HL-60 (cell line): ENCODE data around the gene IRX4.

ENCODE experiments used
- DNase-seq, 2 experiments: peaks; one replicate each; pipeline ENCODE4 v3.0.0-alpha.2; 2010 to 2020; ENCODE audit warnings: low read depth in 1 of 2, low spot score in 1 of 2
- H3K27ac ChIP-seq: fragments of 250-450 bp; sonication (Bioruptor Pico); replicated peaks from 2 replicates; pipeline ENCODE4 v1.5.1; 2020; ENCODE audit warnings: mild to moderate bottlenecking, moderate library complexity
- H3K27me3 ChIP-seq: fragments of 250-450 bp; sonication (Bioruptor Pico); 2 replicates; pipeline ENCODE4 v1.5.1; 2021; ENCODE audit warnings: mild to moderate bottlenecking, moderate library complexity; ENCODE audit not compliant: insufficient read depth, poor library complexity, severe bottlenecking
- H3K4me3 ChIP-seq: replicated peaks from 2 replicates; pipeline ENCODE4 v1.5.1; 2011; ENCODE audit warnings: mild to moderate bottlenecking, control low read depth, low read length; ENCODE audit not compliant: insufficient read depth
- GABPA ChIP-seq: IDR thresholded peaks from 2 replicates; pipeline ENCODE4 v1.6.1; 2012; ENCODE audit warnings: low read depth
- POLR2AphosphoS5 ChIP-seq: IDR thresholded peaks from 2 replicates; pipeline ENCODE4 v1.6.1; 2012; ENCODE audit warnings: low read depth
- SPI1 ChIP-seq: IDR thresholded peaks from 2 replicates; pipeline ENCODE4 v1.6.1; 2012; ENCODE audit warnings: low read depth, mild to moderate bottlenecking, borderline replicate concordance
- TF ChIP-seq, protein P1 (sequence below): IDR thresholded peaks from 2 replicates; pipeline ENCODE4 v1.6.1; 2012; ENCODE audit warnings: low read depth; ENCODE audit not compliant: insufficient replicate concordance
- TF ChIP-seq, protein P2 (sequence below): IDR thresholded peaks from one replicate; pipeline ENCODE4 v1.5.1; 2011; ENCODE audit warnings: low read length, control low read depth, inconsistent platforms; ENCODE audit not compliant: insufficient read depth

The IRX4 gene

DNA sequence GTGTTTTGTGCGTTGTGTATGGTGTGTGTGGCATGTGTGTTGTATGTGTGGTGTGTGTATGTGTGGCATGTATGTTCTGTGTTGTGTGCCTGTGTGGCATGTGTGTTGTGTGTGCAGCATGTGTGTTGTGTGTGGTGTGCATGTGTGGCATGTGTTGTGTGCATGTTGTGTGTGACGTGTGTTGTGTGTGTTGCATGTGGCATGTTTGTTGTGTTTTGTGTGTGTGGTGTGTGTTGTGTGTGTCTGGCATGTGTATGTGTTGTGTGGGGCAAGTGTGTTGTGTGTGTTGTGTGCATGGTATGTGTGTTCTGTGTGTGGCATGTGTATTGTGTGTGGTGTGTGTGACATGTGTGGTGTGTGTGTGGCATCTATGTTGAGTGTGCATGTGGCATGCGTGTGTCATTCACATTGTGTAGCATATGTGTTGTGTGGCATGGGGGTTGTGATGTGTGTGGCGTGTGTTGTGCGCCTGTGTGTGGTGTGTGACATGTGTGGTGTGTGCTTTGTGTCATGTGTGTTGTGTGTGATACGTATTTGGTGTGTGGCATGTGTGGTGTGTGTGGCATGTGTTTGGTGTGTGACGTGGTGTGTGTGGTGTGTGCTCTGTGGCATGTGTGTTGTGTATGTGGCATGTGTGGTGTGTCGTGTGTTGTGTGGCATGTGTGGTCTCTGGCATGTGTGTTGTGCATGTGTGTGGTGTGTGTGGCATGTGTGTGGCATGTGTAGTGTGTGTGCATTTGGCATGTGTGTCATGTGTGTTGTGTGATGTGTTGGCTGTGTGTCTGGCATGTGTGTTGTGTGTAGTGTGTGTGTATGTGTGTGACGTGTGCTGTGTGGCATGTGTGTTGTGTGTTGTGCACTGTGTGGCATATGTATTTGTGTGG, 46.6 kb upstream of the IRX4 start:
- DNase-seq: no peak
- Histone ChIP-seq H3K27me3 (peaks cover 40% of the 10 kb centered on the region), H3K4me3 (no peak overlapping the region), H3K27ac (no peak overlapping the region)
- TF ChIP-seq SPI1 (no peak), POLR2AphosphoS5 (no peak), GABPA (no peak)
- TF ChIP-seq, protein P1, sequence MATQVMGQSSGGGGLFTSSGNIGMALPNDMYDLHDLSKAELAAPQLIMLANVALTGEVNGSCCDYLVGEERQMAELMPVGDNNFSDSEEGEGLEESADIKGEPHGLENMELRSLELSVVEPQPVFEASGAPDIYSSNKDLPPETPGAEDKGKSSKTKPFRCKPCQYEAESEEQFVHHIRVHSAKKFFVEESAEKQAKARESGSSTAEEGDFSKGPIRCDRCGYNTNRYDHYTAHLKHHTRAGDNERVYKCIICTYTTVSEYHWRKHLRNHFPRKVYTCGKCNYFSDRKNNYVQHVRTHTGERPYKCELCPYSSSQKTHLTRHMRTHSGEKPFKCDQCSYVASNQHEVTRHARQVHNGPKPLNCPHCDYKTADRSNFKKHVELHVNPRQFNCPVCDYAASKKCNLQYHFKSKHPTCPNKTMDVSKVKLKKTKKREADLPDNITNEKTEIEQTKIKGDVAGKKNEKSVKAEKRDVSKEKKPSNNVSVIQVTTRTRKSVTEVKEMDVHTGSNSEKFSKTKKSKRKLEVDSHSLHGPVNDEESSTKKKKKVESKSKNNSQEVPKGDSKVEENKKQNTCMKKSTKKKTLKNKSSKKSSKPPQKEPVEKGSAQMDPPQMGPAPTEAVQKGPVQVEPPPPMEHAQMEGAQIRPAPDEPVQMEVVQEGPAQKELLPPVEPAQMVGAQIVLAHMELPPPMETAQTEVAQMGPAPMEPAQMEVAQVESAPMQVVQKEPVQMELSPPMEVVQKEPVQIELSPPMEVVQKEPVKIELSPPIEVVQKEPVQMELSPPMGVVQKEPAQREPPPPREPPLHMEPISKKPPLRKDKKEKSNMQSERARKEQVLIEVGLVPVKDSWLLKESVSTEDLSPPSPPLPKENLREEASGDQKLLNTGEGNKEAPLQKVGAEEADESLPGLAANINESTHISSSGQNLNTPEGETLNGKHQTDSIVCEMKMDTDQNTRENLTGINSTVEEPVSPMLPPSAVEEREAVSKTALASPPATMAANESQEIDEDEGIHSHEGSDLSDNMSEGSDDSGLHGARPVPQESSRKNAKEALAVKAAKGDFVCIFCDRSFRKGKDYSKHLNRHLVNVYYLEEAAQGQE: no peak
- TF ChIP-seq, protein P2, sequence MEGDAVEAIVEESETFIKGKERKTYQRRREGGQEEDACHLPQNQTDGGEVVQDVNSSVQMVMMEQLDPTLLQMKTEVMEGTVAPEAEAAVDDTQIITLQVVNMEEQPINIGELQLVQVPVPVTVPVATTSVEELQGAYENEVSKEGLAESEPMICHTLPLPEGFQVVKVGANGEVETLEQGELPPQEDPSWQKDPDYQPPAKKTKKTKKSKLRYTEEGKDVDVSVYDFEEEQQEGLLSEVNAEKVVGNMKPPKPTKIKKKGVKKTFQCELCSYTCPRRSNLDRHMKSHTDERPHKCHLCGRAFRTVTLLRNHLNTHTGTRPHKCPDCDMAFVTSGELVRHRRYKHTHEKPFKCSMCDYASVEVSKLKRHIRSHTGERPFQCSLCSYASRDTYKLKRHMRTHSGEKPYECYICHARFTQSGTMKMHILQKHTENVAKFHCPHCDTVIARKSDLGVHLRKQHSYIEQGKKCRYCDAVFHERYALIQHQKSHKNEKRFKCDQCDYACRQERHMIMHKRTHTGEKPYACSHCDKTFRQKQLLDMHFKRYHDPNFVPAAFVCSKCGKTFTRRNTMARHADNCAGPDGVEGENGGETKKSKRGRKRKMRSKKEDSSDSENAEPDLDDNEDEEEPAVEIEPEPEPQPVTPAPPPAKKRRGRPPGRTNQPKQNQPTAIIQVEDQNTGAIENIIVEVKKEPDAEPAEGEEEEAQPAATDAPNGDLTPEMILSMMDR: no peak

DNA sequence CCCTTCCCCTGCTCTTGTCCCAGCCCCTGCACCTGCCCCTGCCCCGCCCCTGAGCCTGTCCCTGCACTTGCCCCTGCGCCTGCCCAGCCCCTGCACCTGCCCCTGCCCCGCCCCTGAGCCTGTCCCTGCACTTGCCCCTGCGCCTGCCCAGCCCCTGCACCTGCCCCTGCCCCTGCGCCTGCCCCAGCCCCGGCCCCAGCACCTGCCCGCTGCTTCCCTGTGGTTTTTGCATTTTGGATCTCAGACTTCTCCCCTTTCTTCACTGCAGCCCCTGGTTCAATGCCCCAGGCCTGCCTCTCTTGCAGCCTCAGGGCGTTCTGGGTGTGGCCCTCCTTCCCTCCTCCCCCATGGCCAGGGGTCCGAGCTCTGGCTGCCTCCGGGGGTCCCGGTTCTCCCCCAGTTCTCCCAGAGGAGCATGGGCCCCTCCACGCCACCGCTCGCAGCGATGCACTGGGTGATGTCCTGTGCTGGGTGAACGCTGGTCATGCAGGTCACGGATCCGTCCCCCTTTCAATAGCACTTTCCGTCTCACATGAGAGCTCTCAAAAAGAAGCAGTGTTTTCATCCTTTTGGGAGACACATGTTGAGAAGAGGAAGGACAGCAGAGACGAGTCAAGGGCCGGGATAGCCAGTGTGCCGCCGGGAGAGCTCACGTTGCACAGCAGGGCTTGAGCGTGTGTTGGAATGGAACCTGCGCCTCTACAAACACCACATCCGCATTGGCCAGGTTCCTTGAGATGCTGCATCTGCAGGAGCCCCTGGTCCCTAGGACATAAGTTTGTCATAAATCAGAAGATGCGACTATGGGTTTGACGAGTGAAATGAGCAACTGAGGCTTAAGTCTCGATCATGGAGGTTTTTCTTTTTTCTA, 44.0 kb upstream of the IRX4 start:
- H3K27ac ChIP-seq: no peak overlapping the region
- H3K4me3 ChIP-seq: no peak overlapping the region
- TF ChIP-seq GABPA (no peak), SPI1 (no peak), POLR2AphosphoS5 (no peak)
- TF ChIP-seq, protein P1: no peak
- TF ChIP-seq, protein P2: no peak
- peaks cover 25% of the 10 kb centered on the region for H3K27me3 ChIP-seq
- DNase-seq: no peak

DNA sequence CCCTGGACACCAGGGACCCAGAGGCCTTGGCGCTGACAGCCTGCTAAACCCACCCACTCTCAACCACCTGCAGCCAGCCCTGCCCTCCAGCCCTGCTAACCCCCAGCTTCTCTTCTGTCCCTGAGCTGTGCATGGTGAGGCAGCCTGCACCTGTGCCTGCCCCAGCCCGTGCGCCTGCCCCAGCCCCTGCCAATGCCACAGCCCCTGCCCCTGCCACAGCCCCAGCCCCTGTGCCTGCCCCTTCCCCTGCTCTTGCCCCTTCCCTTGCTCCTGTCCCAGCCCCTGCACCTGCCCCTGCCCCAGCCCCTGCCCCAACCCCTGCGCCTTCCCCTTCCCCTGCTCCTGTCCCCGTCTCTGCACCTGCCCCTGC, 43.3 kb upstream of the IRX4 start:
- H3K4me3 ChIP-seq: no peak overlapping the region
- peaks cover 19% of the 10 kb centered on the region for H3K27me3 ChIP-seq
- DNase-seq: no peak
- TF ChIP-seq POLR2AphosphoS5 (no peak), GABPA (no peak), SPI1 (no peak)
- TF ChIP-seq, protein P1: no peak
- TF ChIP-seq, protein P2: no peak
- H3K27ac ChIP-seq: no peak overlapping the region
